PC-3 (cell line): Measurements from ENCODE around the gene IQSEC3.

Experiments used
- CTCF ChIP-seq: fragments of 300-600 bp; sonication (generic); conservative IDR thresholded peaks from 2 replicates; pipeline ENCODE4 v1.5.1; 2017; ENCODE audit warnings: antibody characterized with exemption, low read depth, mild to moderate bottlenecking, low read length
- EZH2 ChIP-seq: fragments of 300-600 bp; sonication (generic); IDR thresholded peaks from one replicate; pipeline ENCODE4 v1.6.1; 2017; ENCODE audit warnings: antibody characterized with exemption, mild to moderate bottlenecking, low read length; ENCODE audit not compliant: unreplicated experiment
- EZH2phosphoT487 ChIP-seq: fragments of 300-600 bp; sonication (generic); IDR thresholded peaks from 2 replicates; pipeline ENCODE4 v1.6.1; 2018; ENCODE audit warnings: mild to moderate bottlenecking, antibody characterized with exemption, low read length, borderline replicate concordance

GRCh38 chr12:220946-221550, 154.5 kb downstream of the IQSEC3 start:
- TF ChIP-seq CTCF (no peak), EZH2phosphoT487 (no peak), EZH2 (no peak)
